Thyroid gland (tissue), 4 donors: ENCODE data around the gene CAPZB.

Source experiments
- POLR2A ChIP-seq, 2 donors: fragments of 450-650 bp; IDR thresholded peaks; one replicate each; pipeline ENCODE4 v1.6.1; 2017; ENCODE audit warnings: antibody characterized with exemption in 2 of 2, mild to moderate bottlenecking in 2 of 2, moderate library complexity in 1 of 2
- TF ChIP-seq, protein P1 (sequence below), 6 experiments: fragments of 200-600 bp in 3 of 6; fragments of 450-650 bp in 3 of 6; sonication (generic) in 3 of 6; IDR thresholded peaks; one replicate each; pipeline ENCODE4 v1.5.1; 2016 to 2019; ENCODE audit warnings: antibody characterized with exemption in 6 of 6, mild to moderate bottlenecking in 2 of 6, inconsistent platforms in 1 of 6, moderate library complexity in 1 of 6

DNA sequence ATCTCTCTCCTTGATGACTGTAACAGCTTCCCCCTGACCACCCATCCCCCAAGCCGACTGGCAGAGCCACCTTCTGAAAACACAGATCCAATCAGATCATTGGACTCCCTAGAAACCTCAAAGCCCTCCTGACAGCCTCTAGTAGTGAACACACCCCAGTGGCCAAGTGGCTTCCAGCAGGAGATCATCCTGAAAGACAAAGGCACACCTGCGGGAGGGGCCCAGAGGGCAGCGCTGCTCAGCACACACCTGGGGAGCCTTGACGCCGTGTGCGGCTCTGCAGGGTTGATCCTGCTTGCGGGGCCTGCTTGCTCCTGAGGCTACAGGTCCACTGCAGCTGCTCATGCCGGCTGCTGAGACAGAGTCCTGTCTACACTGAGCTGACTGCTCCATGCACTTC, 131.7 kb downstream of the CAPZB start:
- TF ChIP-seq, protein P1, sequence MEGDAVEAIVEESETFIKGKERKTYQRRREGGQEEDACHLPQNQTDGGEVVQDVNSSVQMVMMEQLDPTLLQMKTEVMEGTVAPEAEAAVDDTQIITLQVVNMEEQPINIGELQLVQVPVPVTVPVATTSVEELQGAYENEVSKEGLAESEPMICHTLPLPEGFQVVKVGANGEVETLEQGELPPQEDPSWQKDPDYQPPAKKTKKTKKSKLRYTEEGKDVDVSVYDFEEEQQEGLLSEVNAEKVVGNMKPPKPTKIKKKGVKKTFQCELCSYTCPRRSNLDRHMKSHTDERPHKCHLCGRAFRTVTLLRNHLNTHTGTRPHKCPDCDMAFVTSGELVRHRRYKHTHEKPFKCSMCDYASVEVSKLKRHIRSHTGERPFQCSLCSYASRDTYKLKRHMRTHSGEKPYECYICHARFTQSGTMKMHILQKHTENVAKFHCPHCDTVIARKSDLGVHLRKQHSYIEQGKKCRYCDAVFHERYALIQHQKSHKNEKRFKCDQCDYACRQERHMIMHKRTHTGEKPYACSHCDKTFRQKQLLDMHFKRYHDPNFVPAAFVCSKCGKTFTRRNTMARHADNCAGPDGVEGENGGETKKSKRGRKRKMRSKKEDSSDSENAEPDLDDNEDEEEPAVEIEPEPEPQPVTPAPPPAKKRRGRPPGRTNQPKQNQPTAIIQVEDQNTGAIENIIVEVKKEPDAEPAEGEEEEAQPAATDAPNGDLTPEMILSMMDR (IDR thresholded peaks at IDR 0.05): no peak
- TF ChIP-seq POLR2A (IDR thresholded peaks at IDR 0.05): no peak
